WI38 (cell line): ENCODE measurements around the gene TTLL13.

Experiments
- H3K4me3 ChIP-seq: 2 replicates; pipeline ENCODE4 v1.5.1; 2011; ENCODE audit warnings: low read depth, mild to moderate bottlenecking, control low read depth, low read length
- CTCF ChIP-seq: IDR thresholded peaks from 2 replicates; pipeline ENCODE4 v1.5.1; 2012; ENCODE audit warnings: low read depth, mild to moderate bottlenecking, control low read depth, low read length

Gene TTLL13

DNA sequence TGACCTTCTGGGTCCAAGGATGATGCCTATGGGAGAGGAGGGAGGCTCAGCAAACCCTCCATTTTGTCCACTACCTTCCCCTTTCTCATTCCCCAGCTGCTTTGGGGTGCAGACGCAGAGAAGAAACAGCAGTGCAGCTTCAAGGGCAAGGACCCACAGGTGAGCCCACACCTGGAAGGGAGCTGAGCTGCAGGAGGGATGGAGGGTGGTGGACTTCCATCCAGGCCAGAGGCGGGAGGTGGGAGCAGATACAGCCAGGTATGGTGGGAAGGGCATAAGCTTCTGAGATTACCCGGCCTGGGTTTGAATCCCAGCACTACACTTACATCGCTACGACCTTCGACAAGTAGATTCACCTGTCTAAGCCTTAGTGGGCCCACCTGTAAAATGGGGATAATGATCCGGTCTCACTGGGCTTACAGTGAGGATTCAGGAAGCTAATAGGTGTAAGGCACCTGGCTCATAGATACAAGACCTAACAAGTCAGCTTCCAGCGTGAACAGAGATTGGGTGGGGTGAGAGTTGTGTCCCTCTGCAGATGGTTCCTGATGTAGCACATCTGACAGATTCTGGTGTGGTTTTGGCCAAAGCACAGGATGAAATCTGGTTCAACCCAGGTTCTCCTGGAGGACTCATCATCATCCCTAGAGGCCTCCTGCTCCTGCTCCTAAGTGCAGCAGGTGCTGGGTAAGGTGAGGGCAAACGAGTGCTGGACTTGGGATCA, 31.5 kb upstream of the TTLL13 start:
- H3K4me3 ChIP-seq, result no peak overlapping the region
- TF ChIP-seq CTCF, result no peak

GRCh38 chr15:90219421-90220141, 29.8 kb upstream of the TTLL13 start:
- no peak overlapping the region for H3K4me3 ChIP-seq
- TF ChIP-seq CTCF, result peak; percentile 67

DNA sequence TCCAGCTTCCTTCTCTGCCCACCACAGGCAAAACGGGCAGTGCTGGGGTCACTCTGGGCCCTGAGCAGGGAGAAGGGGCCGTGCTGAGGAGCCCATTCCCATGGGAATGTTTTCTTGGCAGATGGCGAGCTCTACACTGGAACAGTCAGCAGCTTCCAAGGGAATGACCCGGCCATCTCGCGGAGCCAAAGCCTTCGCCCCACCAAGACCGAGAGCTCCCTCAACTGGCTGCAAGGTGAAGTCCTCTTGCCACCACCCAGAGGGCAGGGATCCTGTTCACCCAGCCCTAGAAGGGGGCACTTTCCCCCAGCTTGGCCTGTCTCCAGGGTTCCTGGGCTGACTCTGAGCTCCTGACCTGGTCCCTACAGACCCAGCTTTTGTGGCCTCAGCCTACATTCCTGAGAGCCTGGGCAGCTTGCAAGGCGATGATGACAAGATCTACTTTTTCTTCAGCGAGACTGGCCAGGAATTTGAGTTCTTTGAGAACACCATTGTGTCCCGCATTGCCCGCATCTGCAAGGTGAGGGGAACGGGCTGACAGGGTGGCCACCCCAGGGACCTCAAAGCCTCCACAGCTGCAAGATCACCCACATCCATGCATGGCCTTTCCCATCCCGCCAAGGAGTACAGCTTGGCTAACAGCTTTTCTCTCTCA, 28.0 kb upstream of the TTLL13 start:
- peak; percentile 77 for TF ChIP-seq CTCF
- H3K4me3 ChIP-seq, result no peak overlapping the region

DNA sequence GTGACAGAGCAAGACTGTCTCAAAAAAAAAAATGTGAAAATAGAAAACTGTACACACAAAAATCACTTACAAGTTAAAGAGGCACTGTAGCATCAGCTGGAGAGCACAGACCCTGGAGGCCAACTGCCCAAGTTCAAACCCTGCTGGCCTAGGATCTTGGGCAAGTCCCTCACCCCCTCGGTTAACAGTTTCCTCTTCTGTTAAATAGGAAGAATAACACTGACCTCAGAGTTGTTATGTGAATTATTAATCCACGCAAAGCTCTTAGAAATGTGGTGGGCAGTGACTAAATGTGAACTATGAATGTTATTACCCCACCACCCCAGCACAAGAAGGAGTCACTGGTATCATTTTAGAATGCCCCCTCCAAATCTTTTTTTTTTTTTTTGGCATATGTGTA, 26.8 kb upstream of the TTLL13 start:
- no peak for TF ChIP-seq CTCF
- no peak overlapping the region for H3K4me3 ChIP-seq

DNA sequence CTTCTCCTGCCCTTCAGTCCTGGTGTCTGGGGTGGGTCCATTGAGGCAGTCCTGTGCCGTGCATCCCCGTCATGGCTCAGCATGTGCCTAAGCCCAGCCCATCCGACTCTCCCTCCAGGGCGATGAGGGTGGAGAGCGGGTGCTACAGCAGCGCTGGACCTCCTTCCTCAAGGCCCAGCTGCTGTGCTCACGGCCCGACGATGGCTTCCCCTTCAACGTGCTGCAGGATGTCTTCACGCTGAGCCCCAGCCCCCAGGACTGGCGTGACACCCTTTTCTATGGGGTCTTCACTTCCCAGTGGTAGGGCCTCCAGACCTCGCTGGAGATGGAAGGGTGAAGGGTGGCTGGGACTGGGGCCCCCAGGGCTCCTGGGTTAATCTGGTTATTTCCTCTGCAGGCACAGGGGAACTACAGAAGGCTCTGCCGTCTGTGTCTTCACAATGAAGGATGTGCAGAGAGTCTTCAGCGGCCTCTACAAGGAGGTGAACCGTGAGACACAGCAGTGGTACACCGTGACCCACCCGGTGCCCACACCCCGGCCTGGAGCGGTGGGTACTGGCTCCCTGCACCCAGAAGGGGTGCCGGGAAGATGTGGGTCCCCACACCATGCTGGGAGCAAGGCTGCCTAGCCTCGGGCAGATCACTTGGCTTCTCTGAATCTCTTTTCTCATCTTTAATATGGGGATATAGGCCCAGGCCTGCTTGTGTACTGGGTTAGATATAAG, 25.8 kb upstream of the TTLL13 start:
- H3K4me3 ChIP-seq, result no peak overlapping the region
- no peak for TF ChIP-seq CTCF

DNA sequence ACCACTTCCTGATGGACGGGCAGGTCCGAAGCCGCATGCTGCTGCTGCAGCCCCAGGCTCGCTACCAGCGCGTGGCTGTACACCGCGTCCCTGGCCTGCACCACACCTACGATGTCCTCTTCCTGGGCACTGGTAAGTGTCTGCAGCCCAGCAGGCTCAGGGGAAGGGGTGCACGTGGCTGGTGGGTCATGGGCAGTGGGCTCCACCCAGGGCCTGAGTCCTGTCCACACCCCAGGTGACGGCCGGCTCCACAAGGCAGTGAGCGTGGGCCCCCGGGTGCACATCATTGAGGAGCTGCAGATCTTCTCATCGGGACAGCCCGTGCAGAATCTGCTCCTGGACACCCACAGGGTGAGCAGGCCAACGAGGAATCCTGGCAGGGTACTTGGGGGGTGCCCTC, 24.3 kb upstream of the TTLL13 start:
- H3K4me3 ChIP-seq, result no peak overlapping the region
- no peak for TF ChIP-seq CTCF
